ENCODE measurements around the gene AKR1C3.
"Not testable (repeated sequence)": the region's sequence is repeated elsewhere in the genome, so short reads cannot be mapped to it uniquely, and the experiment has no call there.

AKR1C3 gene

DNA sequence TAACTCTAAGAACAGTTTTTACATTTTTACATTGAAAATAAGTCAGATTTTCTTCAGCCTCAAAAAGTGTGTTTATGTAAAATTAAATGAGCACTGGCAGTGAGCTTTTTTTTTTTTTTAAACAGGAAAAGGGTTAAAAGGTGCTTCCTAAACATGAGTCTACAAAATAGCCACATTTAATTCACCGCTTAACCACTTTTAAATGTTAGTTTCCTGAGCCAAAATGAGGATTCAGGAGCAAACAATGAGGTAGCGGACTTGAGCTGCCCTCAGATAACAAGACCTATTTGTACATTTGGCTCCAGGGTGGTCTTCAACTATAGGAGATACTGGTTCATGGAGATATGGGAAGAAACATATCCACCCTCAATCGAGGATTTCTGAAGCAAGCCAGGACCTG, 22.8 kb downstream of the AKR1C3 start:
- DNase-seq (ENCODE audit: low read depth) = no peak
- TF ChIP-seq, protein P1, sequence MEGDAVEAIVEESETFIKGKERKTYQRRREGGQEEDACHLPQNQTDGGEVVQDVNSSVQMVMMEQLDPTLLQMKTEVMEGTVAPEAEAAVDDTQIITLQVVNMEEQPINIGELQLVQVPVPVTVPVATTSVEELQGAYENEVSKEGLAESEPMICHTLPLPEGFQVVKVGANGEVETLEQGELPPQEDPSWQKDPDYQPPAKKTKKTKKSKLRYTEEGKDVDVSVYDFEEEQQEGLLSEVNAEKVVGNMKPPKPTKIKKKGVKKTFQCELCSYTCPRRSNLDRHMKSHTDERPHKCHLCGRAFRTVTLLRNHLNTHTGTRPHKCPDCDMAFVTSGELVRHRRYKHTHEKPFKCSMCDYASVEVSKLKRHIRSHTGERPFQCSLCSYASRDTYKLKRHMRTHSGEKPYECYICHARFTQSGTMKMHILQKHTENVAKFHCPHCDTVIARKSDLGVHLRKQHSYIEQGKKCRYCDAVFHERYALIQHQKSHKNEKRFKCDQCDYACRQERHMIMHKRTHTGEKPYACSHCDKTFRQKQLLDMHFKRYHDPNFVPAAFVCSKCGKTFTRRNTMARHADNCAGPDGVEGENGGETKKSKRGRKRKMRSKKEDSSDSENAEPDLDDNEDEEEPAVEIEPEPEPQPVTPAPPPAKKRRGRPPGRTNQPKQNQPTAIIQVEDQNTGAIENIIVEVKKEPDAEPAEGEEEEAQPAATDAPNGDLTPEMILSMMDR (IDR thresholded peaks at IDR 0.05; ENCODE audit: control insufficient read depth, insufficient read depth, low read depth, low read length, missing control alignments) = no peak
- H3K4me3 ChIP-seq (ENCODE audit: control insufficient read depth, low read depth, low read length) = no peak overlapping the region

DNA sequence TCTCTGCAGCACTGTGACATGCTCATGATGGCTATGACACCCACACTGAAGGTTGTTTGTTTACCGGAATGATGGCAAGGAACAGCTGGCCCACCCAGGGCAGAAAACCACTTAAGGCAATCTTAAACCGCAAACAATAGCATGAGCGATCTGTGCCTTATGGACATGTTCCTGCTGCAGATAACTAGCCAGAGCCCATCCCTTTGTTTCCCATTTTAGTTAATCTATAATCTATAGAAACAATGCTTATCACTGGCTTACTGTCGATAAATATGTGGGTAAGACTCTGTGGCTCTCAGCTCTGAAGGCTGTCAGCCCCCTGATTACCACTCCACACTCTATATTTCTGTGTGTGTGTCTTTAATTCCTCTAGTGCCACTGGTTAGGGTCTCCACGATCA, 25.8 kb downstream of the AKR1C3 start:
- H3K4me3 ChIP-seq (ENCODE audit: control insufficient read depth, low read depth, low read length); DNase-seq (ENCODE audit: low read depth): not testable (repeated sequence)

DNA sequence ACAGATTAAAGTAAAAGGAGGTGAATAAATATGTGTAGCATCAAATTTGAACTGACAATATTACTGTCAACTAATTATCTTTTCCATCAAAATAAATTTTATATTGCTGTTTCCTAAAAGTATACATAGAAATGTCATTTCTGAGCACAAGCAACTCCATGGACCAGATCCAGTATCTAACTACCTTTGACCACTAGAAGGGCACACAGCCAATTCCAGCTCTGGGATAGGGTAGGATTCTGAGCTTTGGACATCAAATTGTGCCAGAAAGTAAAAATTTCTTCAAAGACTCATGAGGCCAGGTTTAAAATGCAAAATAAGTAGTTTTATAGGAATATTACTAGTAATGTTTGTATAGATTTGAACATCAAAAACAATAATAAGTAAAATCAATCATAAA, 29.7 kb downstream of the AKR1C3 start:
- no peak for DNase-seq (ENCODE audit: low read depth)
- TF ChIP-seq, protein P1 (IDR thresholded peaks at IDR 0.05; ENCODE audit: control insufficient read depth, insufficient read depth, low read depth, low read length, missing control alignments) = no peak
- no peak overlapping the region for H3K4me3 ChIP-seq (ENCODE audit: control insufficient read depth, low read depth, low read length)

DNA sequence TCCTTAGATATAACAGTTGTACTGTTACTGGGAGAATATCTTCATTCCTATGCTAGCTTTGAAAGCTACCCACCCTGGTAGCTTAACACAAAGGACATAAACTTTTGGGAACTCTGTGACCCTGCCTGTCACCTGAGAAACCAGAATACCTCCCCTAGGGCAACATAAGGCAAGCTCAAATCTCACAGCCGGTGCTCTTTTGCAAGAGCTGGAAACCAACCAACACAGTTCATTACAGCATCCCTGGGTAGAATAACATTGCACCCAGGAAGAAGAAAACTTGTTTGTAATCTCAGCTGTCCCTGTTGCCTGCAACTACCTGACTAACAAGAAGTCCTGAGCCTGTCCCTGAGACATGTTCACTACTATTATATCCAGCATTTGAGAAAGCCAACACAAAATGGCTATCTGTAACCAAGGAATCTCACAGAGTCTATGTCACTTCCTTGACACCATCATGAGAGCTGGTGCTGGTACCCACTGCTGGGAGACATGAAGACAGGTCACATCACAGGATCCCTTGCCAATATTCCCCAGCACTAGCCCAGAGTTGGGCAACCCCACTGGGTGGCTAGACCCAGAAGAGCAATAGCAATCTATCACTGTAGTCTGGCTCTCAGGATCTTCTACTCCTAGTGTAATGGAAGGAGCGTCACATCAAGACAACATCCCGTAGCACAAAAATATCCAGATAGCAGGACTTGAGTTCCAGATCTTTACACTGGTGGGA, 31.3 kb downstream of the AKR1C3 start:
- TF ChIP-seq, protein P1 (IDR thresholded peaks at IDR 0.05; ENCODE audit: control insufficient read depth, insufficient read depth, low read depth, low read length, missing control alignments) = no peak

DNA sequence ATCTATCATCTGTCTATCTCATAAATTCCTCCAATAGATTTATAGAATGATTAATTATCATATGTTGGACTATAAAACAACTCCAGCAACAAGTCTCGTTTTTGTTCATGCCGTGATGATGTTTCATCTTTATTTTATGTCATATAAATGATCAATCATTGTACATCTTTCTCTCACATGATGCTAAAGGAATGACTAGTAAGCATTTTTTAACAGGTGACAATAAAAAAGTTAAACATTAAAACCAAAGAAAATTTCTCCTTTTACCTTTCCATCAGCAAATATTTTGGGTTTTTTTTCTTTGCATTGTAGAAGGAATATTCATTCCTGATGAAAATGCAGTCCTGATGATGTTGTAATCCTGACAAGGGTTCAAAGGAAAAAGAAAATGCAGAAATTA, 41.4 kb downstream of the AKR1C3 start:
- TF ChIP-seq, protein P1 (IDR thresholded peaks at IDR 0.05; ENCODE audit: control insufficient read depth, insufficient read depth, low read depth, low read length, missing control alignments) = no peak
- H3K4me3 ChIP-seq (ENCODE audit: control insufficient read depth, low read depth, low read length) = no peak overlapping the region
- no peak for DNase-seq (ENCODE audit: low read depth)

More for the DNA sequence above, 31.3 kb downstream of the AKR1C3 start:
- H3K4me3 ChIP-seq (ENCODE audit: control insufficient read depth, low read depth, low read length) = no peak overlapping the region
- DNase-seq (ENCODE audit: low read depth) = no peak

DNA sequence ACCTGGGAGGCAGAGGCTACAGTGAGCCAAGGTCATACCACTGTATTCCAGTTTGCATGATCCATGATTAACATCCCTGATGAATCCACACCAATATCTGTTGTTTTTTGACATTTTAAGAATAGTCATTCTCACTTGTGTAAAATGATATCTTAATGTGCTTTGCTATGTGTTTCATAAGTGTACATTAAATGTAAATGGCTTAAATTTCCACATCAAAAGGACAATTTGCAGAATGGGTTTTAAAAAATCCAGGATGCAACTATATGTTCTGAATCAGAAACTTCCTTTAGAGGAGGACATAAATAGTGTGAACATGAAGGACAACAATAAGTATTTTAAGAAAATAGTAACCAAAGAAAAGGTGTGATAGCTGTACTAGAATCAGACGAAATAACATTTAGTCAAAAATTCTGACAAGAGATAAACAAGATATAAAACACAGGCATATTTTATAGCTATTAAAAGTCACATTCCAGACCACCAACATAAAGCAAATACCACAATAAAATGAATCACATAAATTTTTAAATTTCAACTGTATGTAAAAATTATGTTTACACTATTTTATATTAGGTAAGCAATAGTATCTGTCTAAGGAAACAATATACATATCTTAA, 42.4 kb downstream of the AKR1C3 start:
- TF ChIP-seq, protein P1 (IDR thresholded peaks at IDR 0.05; ENCODE audit: control insufficient read depth, insufficient read depth, low read depth, low read length, missing control alignments) = no peak
- no peak overlapping the region for H3K4me3 ChIP-seq (ENCODE audit: control insufficient read depth, low read depth, low read length)
- DNase-seq (ENCODE audit: low read depth) = no peak

DNA sequence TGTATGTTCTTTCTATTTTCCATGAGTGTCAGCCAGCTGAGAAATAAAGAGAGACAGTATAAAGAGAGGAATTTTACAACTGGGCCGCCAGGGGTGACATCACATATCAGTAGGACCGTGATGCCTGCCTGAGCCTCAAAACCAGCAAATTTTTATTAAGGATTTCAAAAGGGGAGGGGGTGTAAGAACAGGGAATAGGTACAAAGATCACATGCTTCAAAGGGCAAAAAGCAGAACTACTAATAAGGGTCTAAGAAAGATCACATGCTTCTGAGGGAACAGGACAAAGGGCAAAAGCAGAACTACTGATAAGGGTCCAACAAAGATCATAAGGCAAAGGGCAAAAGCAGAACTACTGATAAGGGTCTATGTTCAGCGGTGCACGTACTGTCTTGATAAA, 43.5 kb downstream of the AKR1C3 start:
- DNase-seq (ENCODE audit: low read depth) = not testable (repeated sequence)

More for the DNA sequence above, 43.5 kb downstream of the AKR1C3 start:
- not testable (repeated sequence) for H3K4me3 ChIP-seq (ENCODE audit: control insufficient read depth, low read depth, low read length)
